T-helper 2 cell treated with Interferon-gamma antibody and Interleukin-4, amounts not matched to agents 5 μg/mL and 100 μg/mL, for 36 hours (primary cell): ENCODE results near the gene SLC43A3.

Experiments
- DNase-seq: peaks from one replicate; pipeline ENCODE4 v3.0.0; 2021; ENCODE audit warnings: low spot score
- H3K27ac Mint-ChIP-seq: one replicate; pipeline ENCODE4 v1.8.0; 2021; ENCODE audit warnings: mild to moderate bottlenecking, mixed read lengths
- H3K27me3 Mint-ChIP-seq: one replicate; pipeline ENCODE4 v1.8.0; 2021; ENCODE audit warnings: low read depth, mixed read lengths
- H3K36me3 Mint-ChIP-seq: one replicate; pipeline ENCODE4 v1.8.0; 2021; ENCODE audit warnings: low read depth, mixed read lengths
- H3K4me1 Mint-ChIP-seq: one replicate; pipeline ENCODE4 v1.8.0; 2021; ENCODE audit warnings: low read depth, mixed read lengths
- H3K4me3 Mint-ChIP-seq: one replicate; pipeline ENCODE4 v1.8.0; 2022; ENCODE audit warnings: mild to moderate bottlenecking, moderate library complexity, mixed read lengths
- H3K9me3 Mint-ChIP-seq: one replicate; pipeline ENCODE4 v1.8.0; 2021; ENCODE audit warnings: mixed read lengths

Gene SLC43A3

GRCh38 chr11:57463671-57464538 is 37.0 kb upstream of the SLC43A3 start:
- peaks cover 7% of the 10 kb centered on the region for H3K4me1 Mint-ChIP-seq
- H3K9me3 Mint-ChIP-seq = no peaks in the 10 kb centered on the region
- no peak for DNase-seq
- peaks cover 38% of the 10 kb centered on the region for H3K27me3 Mint-ChIP-seq
- no peaks in the 10 kb centered on the region for H3K36me3 Mint-ChIP-seq
- H3K4me3 Mint-ChIP-seq = no peak overlapping the region
- H3K27ac Mint-ChIP-seq = no peak overlapping the region

GRCh38 chr11:57462597-57462996 is 35.7 kb upstream of the SLC43A3 start:
- no peak overlapping the region for H3K27ac Mint-ChIP-seq
- no peaks in the 10 kb centered on the region for H3K36me3 Mint-ChIP-seq
- peaks cover 44% of the 10 kb centered on the region for H3K27me3 Mint-ChIP-seq
- H3K9me3 Mint-ChIP-seq = no peaks in the 10 kb centered on the region
- no peak overlapping the region for H3K4me3 Mint-ChIP-seq
- peaks cover 14% of the 10 kb centered on the region for H3K4me1 Mint-ChIP-seq
- no peak for DNase-seq

DNA sequence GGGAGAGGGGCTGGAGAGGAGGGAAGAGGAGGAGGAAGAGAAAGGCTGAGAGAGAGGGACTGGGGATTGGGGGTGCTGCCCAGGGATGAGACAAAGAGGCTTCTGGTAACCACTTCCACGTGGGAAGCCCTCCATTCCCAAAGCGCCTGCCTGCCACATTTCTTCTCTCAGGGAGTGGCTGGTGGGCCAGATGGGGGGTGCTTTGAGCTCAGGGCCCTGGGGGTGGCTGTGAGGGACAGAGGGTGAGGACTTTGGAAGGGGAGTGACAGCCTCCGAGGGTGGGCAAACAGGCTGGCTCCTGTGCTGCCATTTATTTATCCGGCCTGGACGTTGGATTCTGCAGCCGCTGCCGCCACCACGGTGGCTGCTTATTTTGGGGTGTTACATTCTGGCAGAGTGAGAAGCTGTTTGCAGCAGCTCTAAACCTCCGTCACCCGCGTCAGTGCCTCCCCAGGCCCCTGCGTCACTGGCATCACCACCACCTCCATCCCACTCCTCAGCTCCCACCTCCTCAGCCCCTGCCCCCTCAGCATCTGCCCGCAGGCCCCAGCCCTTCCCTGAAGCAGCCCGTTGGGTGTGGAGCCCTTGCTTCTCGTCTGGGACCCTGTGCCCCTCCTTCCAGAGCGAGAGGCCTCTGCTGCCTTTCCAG is 35.0 kb upstream of the SLC43A3 start:
- no peak for DNase-seq
- peaks cover 18% of the 10 kb centered on the region for H3K4me1 Mint-ChIP-seq
- peak overlapping the region; percentile 62 for H3K4me3 Mint-ChIP-seq
- H3K27me3 Mint-ChIP-seq = peaks cover 49% of the 10 kb centered on the region
- no peaks in the 10 kb centered on the region for H3K9me3 Mint-ChIP-seq
- no peaks in the 10 kb centered on the region for H3K36me3 Mint-ChIP-seq
- no peak overlapping the region for H3K27ac Mint-ChIP-seq

DNA sequence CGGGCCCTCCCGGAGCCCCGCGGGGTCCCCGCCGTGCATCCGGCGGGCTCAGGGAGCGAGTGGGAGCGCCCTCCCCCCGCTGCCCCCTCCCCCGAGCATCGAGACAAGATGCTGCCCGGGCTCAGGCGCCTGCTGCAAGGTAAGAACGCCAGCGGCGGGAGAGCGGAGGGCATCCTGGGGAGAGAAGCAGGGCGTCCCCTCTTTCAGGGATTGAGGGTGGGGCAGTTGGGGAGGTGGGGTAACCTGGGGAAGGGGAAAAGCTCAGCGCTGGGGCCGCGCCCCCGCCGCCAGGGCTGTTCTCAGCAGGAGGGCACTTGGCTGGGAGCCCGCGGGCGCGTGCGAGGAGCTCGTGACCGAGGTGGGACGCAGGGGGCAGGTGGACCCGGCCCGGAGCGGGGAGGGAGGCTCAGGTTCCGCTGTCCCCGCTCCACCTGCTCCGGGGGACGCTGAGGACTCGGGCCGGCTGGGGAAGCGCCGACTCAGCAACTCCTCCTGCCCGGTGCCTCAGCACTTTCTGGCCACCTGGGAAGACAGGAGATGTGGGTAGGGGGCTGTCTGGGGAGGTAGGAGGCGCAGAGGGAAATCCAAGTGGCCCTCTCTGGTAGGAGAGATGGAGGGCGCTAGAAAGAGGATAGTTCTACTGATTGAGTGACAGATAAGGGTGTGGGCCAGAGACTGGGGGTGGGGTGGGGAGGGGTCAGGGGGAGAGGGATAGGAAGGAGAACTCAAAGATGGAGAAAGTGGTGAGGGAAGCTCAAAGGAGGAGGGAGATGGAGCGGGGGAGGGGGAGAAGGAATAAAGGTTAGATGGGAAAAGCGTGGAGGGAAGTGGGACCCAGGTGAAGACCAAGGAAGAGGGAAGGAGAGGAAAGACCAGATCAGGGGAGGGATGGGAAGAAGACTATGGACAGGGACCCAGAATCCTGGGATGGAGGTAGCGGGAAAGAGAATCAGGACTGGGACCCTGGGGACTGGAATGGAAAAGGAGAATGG is 34.1 kb upstream of the SLC43A3 start:
- no peaks in the 10 kb centered on the region for H3K36me3 Mint-ChIP-seq
- H3K27me3 Mint-ChIP-seq = peaks cover 50% of the 10 kb centered on the region
- no peaks in the 10 kb centered on the region for H3K9me3 Mint-ChIP-seq
- no peak for DNase-seq
- no peak overlapping the region for H3K27ac Mint-ChIP-seq
- H3K4me3 Mint-ChIP-seq = peak overlapping the region; percentile 62
- peaks cover 19% of the 10 kb centered on the region for H3K4me1 Mint-ChIP-seq

- peaks cover 19% of the 10 kb centered on the region for H3K4me1 Mint-ChIP-seq
- H3K36me3 Mint-ChIP-seq = no peaks in the 10 kb centered on the region
- peak within 1 kb of the TSS; percentile 84 for H3K4me3 Mint-ChIP-seq
- H3K9me3 Mint-ChIP-seq = no peaks in the 10 kb centered on the region
- peaks cover 50% of the 10 kb centered on the region for H3K27me3 Mint-ChIP-seq
- H3K27ac Mint-ChIP-seq = no peak within 1 kb of the TSS
- peak; percentile 40 for DNase-seq
These were observed 33.3 kb upstream of the SLC43A3 start, which contains the start of gene RTN4RL2 for GRCh38 chr11:57460022-57460757. RTN4RL2 (plus strand) TSS chr11:57460528; CDS start chr11:57460866, 338 bp downstream.

DNA sequence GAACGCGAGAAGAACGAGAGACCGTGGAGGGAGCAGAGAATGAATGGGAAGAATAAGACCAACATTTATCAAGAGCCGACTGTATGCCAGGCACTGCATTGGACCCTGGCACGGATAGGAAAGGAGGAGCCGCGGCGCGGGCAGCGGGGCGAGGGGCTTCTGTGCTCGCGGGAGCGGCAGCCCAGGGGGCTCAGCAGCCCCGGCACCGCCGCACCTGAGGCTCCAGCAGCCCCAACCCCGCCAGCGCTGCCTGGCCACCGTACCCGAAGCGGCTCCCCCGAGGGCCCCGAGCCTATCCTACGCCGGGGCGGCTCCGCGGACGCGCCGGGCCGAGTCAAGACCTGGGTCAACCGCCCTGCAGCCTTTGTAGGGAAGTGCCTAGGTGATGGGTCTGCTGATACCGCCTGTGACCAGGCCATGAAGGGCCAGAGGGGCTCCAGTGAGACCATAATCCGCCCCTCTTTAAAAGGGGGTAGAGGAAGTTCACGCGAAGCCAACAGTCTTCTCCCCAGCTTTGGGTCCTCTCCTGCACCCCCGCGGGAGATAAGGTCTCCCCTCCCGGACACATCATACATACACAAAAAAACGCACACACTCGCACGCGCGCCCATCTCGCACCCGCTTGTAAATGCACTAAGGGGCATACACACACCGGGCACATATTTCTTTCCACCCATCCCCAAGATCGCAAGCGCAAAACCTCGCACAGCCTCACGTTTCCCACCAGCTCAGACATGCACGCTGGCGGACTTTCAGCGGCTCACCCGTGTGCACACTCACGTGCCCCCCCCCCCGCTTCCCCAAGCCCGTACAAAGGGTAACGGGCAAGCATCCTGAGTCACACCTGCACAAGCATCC is 32.5 kb upstream of the SLC43A3 start:
- H3K36me3 Mint-ChIP-seq = no peaks in the 10 kb centered on the region
- no peak for DNase-seq
- H3K9me3 Mint-ChIP-seq = no peaks in the 10 kb centered on the region
- peaks cover 50% of the 10 kb centered on the region for H3K27me3 Mint-ChIP-seq
- peak overlapping the region; percentile 87 for H3K4me3 Mint-ChIP-seq
- H3K27ac Mint-ChIP-seq = no peak overlapping the region
- peaks cover 19% of the 10 kb centered on the region for H3K4me1 Mint-ChIP-seq

DNA sequence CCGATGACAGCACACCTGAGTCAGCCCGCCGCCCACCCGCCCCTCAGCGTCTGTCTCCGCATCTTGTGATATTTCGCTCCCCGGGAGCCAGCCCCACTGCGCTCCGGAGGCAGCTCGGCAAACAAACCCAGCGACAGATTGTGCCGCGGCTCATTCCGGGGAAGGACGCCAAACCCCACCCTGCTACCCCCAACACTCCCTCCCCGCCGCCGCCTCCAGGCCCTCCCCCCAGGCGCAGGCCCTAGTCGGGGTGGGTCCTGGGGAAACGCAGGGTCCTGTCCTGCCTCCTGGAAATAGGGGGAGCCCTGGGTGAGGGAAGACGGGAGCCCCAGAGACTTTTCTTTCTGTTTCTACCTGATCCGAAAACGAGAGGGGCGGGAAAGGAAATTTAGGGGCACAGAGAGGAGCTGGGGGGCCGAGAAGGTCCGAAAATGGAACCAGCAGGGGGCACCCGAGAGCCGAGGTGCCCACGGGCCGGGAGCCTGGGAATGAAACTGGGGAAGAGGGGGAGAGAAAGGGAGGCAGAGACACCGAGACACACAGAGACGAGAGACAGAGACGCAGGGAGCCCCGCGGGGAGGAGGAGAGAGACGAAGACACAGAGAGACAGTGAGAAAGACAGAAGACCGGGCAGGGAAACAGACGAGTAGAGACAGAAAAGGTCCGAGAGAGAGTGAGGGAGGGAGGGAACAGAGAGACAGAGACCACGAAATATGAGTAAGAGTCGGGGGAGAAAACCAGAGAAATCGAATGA is 31.7 kb upstream of the SLC43A3 start:
- Mint-ChIP-seq H3K4me1 (peaks cover 19% of the 10 kb centered on the region), H3K36me3 (no peaks in the 10 kb centered on the region), H3K4me3 (peak overlapping the region; percentile 87), H3K27ac (no peak overlapping the region), H3K9me3 (no peaks in the 10 kb centered on the region), H3K27me3 (peaks cover 47% of the 10 kb centered on the region)
- DNase-seq = peak; percentile 18

GRCh38 chr11:57458060-57458409 is 31.1 kb upstream of the SLC43A3 start:
- peaks cover 43% of the 10 kb centered on the region for H3K27me3 Mint-ChIP-seq
- H3K27ac Mint-ChIP-seq = no peak overlapping the region
- peaks cover 19% of the 10 kb centered on the region for H3K4me1 Mint-ChIP-seq
- H3K9me3 Mint-ChIP-seq = no peaks in the 10 kb centered on the region
- peak; percentile 10 for DNase-seq
- H3K4me3 Mint-ChIP-seq = peak overlapping the region; percentile 63
- no peaks in the 10 kb centered on the region for H3K36me3 Mint-ChIP-seq

DNA sequence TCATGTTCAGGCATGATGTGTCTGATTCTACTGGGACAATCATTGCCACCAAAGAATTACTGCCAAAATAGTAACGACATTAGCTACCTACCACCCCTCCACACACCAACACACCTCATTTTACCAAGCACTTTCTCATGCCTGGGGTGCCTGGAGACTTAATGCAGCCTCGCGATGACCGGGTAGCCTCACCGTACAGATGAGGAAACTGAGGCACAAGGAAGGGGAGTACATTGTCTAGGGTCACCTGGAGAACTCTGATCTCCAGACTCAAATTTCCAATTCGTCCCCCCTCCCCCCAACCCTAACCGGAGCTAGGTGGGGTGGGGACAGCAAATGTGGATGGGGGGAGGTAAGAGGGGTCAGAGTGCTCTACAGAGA is 30.7 kb upstream of the SLC43A3 start:
- no peak for DNase-seq
- H3K36me3 Mint-ChIP-seq = no peaks in the 10 kb centered on the region
- H3K4me1 Mint-ChIP-seq = peaks cover 19% of the 10 kb centered on the region
- peak overlapping the region; percentile 63 for H3K4me3 Mint-ChIP-seq
- no peak overlapping the region for H3K27ac Mint-ChIP-seq
- no peaks in the 10 kb centered on the region for H3K9me3 Mint-ChIP-seq
- peaks cover 40% of the 10 kb centered on the region for H3K27me3 Mint-ChIP-seq

GRCh38 chr11:57456960-57457642 is 30.2 kb upstream of the SLC43A3 start:
- no peaks in the 10 kb centered on the region for H3K36me3 Mint-ChIP-seq
- H3K9me3 Mint-ChIP-seq = no peaks in the 10 kb centered on the region
- peak overlapping the region; percentile 63 for H3K4me3 Mint-ChIP-seq
- H3K27ac Mint-ChIP-seq = no peak overlapping the region
- H3K27me3 Mint-ChIP-seq = peaks cover 41% of the 10 kb centered on the region
- peaks cover 19% of the 10 kb centered on the region for H3K4me1 Mint-ChIP-seq
- DNase-seq = peak; percentile 69

- peaks cover 34% of the 10 kb centered on the region for H3K27me3 Mint-ChIP-seq
- H3K9me3 Mint-ChIP-seq = no peaks in the 10 kb centered on the region
- no peak overlapping the region for H3K27ac Mint-ChIP-seq
- H3K4me3 Mint-ChIP-seq = no peak overlapping the region
- peaks cover 9% of the 10 kb centered on the region for H3K4me1 Mint-ChIP-seq
- H3K36me3 Mint-ChIP-seq = no peaks in the 10 kb centered on the region
- DNase-seq = no peak
These were observed 26.7 kb upstream of the SLC43A3 start for GRCh38 chr11:57453543-57454177.
